Activated T-cell treated with anti-CD3 and anti-CD28 coated beads for 24 hours (primary cell): Measurements from ENCODE around the gene SGCE.

Experiments used
- DNase-seq: peaks from one replicate; pipeline ENCODE4 v3.0.0-alpha.2; 2020; ENCODE audit warnings: low read depth

Gene SGCE

GRCh38 chr7:94565247-94565894 lies 90.6 kb downstream of the SGCE start:
- no peak for DNase-seq

GRCh38 chr7:94562525-94562924 lies 93.4 kb downstream of the SGCE start:
- no peak for DNase-seq

- DNase-seq = no peak
Observed at GRCh38 chr7:94561841-94562514, 94.0 kb downstream of the SGCE start.

- no peak for DNase-seq
Observed at GRCh38 chr7:94559972-94560371, 96.0 kb downstream of the SGCE start.

GRCh38 chr7:94557215-94557614 lies 98.7 kb downstream of the SGCE start:
- no peak for DNase-seq

GRCh38 chr7:94556028-94556427 lies 99.9 kb downstream of the SGCE start:
- no peak for DNase-seq

GRCh38 chr7:94547126-94547525 lies 108.8 kb downstream of the SGCE start:
- DNase-seq = no peak

GRCh38 chr7:94540428-94540827 lies 115.5 kb downstream of the SGCE start:
- DNase-seq = no peak
